Activated naive CD8-positive, alpha-beta T cell treated with anti-CD3 and anti-CD28 coated beads, Interleukin-2, amount 50 U/mL, for 16 hours (primary cell): ENCODE results near the gene GPR78.

ENCODE experiments used
- DNase-seq: peaks from one replicate; pipeline ENCODE4 v3.0.0-alpha.2; 2020; ENCODE audit warnings: low read depth, low spot score

GPR78 gene

GRCh38 chr4:8546766-8547107 lies 33.5 kb upstream of the GPR78 start:
- no peak for DNase-seq

- no peak for DNase-seq
Measured at GRCh38 chr4:8547108-8547911, 32.9 kb upstream of the GPR78 start.

GRCh38 chr4:8547912-8548730 lies 32.1 kb upstream of the GPR78 start:
- DNase-seq: no peak

- DNase-seq: no peak
Measured at GRCh38 chr4:8548731-8549351, 31.4 kb upstream of the GPR78 start.

- no peak for DNase-seq
Measured at GRCh38 chr4:8549352-8549931, 30.8 kb upstream of the GPR78 start.

- no peak for DNase-seq
Measured at GRCh38 chr4:8550691-8551090, 29.5 kb upstream of the GPR78 start.

GRCh38 chr4:8552024-8552423 lies 28.2 kb upstream of the GPR78 start:
- no peak for DNase-seq

- no peak for DNase-seq
Measured at GRCh38 chr4:8552581-8553205, 27.5 kb upstream of the GPR78 start.

GRCh38 chr4:8553216-8553615 lies 27.0 kb upstream of the GPR78 start:
- DNase-seq: no peak

- no peak for DNase-seq
Measured at GRCh38 chr4:8553991-8554405, 26.2 kb upstream of the GPR78 start.

GRCh38 chr4:8554555-8555100 lies 25.6 kb upstream of the GPR78 start:
- DNase-seq: no peak

GRCh38 chr4:8555716-8556115 lies 24.5 kb upstream of the GPR78 start:
- DNase-seq: no peak

- no peak for DNase-seq
Measured at GRCh38 chr4:8556341-8557150, 23.6 kb upstream of the GPR78 start.

GRCh38 chr4:8557151-8558076 lies 22.8 kb upstream of the GPR78 start:
- no peak for DNase-seq

- no peak for DNase-seq
Measured at GRCh38 chr4:8558080-8558960, 21.9 kb upstream of the GPR78 start.

GRCh38 chr4:8559011-8559410 lies 21.2 kb upstream of the GPR78 start:
- DNase-seq: no peak

- DNase-seq: no peak
Measured at GRCh38 chr4:8559524-8560264, 20.5 kb upstream of the GPR78 start.
